Osteocyte (in vitro differentiated cells): Measurements from ENCODE around the gene HLA-DRB1. TPM values are rescaled to one million over a fixed set of nuclear protein-coding genes. Genes with fewer than 3 reads are reported as not detected.
"Not testable (repeated sequence)": the region's sequence is repeated elsewhere in the genome, so short reads cannot be mapped to it uniquely, and the experiment has no call there.

Experiments
- DNase-seq: peaks from one replicate; pipeline ENCODE4 v3.0.0; 2021; ENCODE audit warnings: mixed read lengths; ENCODE audit not compliant: unreplicated experiment; ENCODE audit errors: extremely low spot score
- H3K27ac Mint-ChIP-seq: one replicate; pipeline ENCODE4 v1.8.0; 2021; ENCODE audit warnings: mild to moderate bottlenecking, mixed read lengths; ENCODE audit not compliant: unreplicated experiment
- H3K27me3 Mint-ChIP-seq: one replicate; pipeline ENCODE4 v1.8.0; 2021; ENCODE audit warnings: mixed read lengths; ENCODE audit not compliant: unreplicated experiment
- H3K36me3 Mint-ChIP-seq: one replicate; pipeline ENCODE4 v1.8.0; 2021; ENCODE audit warnings: mixed read lengths; ENCODE audit not compliant: unreplicated experiment
- H3K4me1 Mint-ChIP-seq: one replicate; pipeline ENCODE4 v1.8.0; 2021; ENCODE audit warnings: mixed read lengths; ENCODE audit not compliant: unreplicated experiment
- H3K4me3 Mint-ChIP-seq: one replicate; pipeline ENCODE4 v1.8.0; 2021; ENCODE audit warnings: mild to moderate bottlenecking, moderate library complexity, mixed read lengths; ENCODE audit not compliant: unreplicated experiment
- H3K9me3 Mint-ChIP-seq: one replicate; pipeline ENCODE4 v1.8.0; 2021; ENCODE audit warnings: mixed read lengths; ENCODE audit not compliant: unreplicated experiment
- total RNA-seq: library from RNA; stranded (reverse); gene quantifications from 2 replicates; pipeline ENCODE4 v1.2.1, GENCODE V29; 2021
- TF ChIP-seq, protein P1 (sequence below): fragments of 200-600 bp; sonication (generic); IDR thresholded peaks from 2 replicates; pipeline ENCODE4 v1.5.0; 2021; ENCODE audit warnings: antibody characterized with exemption, mild to moderate bottlenecking, moderate library complexity

Gene HLA-DRB1
- total RNA-seq, 1 donor from 2014 or later = not detected

DNA sequence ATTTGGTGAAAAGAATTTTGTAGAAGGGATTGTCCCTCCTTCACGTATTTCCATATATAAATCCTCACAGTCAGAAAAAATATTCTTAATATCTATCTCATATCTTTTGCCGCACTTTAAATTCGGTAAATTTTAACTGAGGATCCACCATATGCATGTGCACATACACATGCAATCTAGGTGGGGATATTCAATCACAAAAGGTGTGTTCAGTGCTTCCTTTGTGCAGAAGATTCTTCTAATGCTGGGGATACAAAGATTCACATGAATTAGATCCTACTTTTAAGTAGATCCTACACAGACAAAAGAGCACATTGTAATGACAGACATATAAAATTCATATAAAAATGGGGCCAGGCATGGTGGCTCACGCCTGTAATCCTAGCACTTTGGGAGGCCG is 13.6 kb upstream of the HLA-DRB1 start:
- H3K4me3 Mint-ChIP-seq = no peak overlapping the region
- no peaks in the 10 kb centered on the region for H3K36me3 Mint-ChIP-seq

DNA sequence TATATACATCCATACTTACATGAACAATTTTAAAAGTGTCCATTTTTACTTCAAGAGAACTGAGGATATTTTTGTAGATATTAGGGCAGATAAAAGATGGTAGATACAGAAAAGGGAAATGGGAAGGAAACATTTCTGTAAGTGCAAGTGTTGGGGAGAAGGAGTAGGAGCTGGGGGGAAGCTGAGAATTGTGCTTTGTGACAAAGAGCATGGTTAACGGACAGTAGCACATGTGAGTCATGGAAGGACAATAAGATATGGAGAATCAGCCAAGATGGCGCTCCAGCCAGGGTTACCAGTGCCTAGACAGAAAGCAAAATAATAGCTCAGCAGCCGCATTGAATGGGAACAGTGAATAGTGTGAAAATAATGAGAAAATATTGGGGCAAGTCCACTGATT is 12.7 kb upstream of the HLA-DRB1 start:
- no peak for DNase-seq
- Mint-ChIP-seq H3K4me3 (no peak overlapping the region), H3K27ac (no peak overlapping the region), H3K4me1 (no peaks in the 10 kb centered on the region), H3K36me3 (no peaks in the 10 kb centered on the region), H3K9me3 (peaks cover 15% of the 10 kb centered on the region), H3K27me3 (peaks cover 3% of the 10 kb centered on the region)
- TF ChIP-seq, protein P1, sequence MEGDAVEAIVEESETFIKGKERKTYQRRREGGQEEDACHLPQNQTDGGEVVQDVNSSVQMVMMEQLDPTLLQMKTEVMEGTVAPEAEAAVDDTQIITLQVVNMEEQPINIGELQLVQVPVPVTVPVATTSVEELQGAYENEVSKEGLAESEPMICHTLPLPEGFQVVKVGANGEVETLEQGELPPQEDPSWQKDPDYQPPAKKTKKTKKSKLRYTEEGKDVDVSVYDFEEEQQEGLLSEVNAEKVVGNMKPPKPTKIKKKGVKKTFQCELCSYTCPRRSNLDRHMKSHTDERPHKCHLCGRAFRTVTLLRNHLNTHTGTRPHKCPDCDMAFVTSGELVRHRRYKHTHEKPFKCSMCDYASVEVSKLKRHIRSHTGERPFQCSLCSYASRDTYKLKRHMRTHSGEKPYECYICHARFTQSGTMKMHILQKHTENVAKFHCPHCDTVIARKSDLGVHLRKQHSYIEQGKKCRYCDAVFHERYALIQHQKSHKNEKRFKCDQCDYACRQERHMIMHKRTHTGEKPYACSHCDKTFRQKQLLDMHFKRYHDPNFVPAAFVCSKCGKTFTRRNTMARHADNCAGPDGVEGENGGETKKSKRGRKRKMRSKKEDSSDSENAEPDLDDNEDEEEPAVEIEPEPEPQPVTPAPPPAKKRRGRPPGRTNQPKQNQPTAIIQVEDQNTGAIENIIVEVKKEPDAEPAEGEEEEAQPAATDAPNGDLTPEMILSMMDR = no peak

More for the DNA sequence above, 13.6 kb upstream of the HLA-DRB1 start:
- no peaks in the 10 kb centered on the region for H3K4me1 Mint-ChIP-seq
- TF ChIP-seq, protein P1 = no peak
- peaks cover 14% of the 10 kb centered on the region for H3K9me3 Mint-ChIP-seq
- peaks cover 7% of the 10 kb centered on the region for H3K27me3 Mint-ChIP-seq
- no peak for DNase-seq
- H3K27ac Mint-ChIP-seq = no peak overlapping the region

DNA sequence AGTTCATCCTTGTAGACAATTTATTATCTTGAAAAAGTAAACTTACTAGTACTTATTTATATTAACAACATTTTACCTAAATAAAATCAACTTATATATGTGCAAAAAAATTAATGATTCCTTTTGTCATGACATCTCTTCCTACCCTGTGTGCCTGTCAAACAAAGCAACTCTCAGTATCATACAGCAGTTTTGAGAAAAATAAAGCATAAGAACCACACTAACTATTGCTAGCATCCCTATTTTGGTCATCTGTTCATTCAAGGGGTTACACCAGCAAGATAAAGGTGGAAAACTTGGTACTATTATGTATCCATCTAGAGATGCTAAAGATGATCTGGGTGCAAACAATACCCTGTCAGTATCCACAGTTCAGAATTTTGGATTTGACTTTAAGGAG is 7.4 kb upstream of the HLA-DRB1 start:
- Mint-ChIP-seq H3K27me3 (no peaks in the 10 kb centered on the region), H3K27ac (no peak overlapping the region), H3K9me3 (peaks cover 15% of the 10 kb centered on the region), H3K4me1 (no peaks in the 10 kb centered on the region), H3K36me3 (no peaks in the 10 kb centered on the region), H3K4me3 (no peak overlapping the region)
- TF ChIP-seq, protein P1 = no peak
- DNase-seq = no peak

DNA sequence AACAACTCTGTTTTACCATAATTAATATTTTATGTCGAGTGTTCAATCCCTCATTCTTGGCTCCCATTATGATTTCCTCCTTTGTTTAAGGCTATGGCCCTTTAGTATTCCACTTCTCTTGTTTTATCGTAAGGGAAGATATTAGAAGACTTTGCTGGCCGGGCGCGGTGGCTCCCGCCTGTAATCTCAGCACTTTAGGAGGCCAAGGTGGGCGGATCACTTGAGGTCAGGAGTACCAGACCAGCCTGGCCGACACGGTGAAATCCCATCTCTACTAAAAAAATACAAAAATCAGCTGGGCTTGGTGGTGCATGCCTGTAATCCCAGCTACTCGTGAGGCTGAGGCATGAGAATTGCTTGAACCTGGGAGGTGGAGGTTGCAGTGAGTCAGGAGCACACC is 1.1 kb upstream of the HLA-DRB1 start:
- H3K36me3 Mint-ChIP-seq, DNase-seq, H3K4me3 Mint-ChIP-seq, H3K9me3 Mint-ChIP-seq, H3K27ac Mint-ChIP-seq, H3K4me1 Mint-ChIP-seq: not testable (repeated sequence)
- peaks cover 13% of the 10 kb centered on the region for H3K27me3 Mint-ChIP-seq

DNA sequence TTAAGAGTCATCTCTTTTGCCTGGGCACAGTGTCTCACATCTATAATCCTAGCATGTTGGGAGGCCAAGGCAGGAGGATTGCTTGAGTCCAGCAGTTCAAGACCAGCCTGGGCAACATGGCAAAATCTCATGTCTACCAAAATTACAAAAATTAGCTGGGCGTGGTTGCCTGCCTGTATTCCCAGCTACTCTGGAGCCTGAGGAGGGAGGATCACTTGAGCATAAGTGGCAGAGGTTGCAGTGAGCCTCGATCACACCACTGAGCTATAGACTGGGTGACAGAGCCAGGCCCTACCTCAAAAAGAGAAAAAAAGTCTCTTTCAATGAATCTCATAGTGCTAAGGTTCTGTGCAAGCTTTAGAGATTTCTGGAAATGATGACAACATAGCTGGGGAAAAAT is 1.5 kb downstream of the HLA-DRB1 start:
- TF ChIP-seq, protein P1 = no peak
- Mint-ChIP-seq H3K4me1 (peaks cover 4% of the 10 kb centered on the region), H3K27ac (no peak overlapping the region), H3K4me3 (no peak overlapping the region), H3K27me3 (peaks cover 37% of the 10 kb centered on the region), H3K36me3 (no peaks in the 10 kb centered on the region), H3K9me3 (no peaks in the 10 kb centered on the region)
- no peak for DNase-seq

DNA sequence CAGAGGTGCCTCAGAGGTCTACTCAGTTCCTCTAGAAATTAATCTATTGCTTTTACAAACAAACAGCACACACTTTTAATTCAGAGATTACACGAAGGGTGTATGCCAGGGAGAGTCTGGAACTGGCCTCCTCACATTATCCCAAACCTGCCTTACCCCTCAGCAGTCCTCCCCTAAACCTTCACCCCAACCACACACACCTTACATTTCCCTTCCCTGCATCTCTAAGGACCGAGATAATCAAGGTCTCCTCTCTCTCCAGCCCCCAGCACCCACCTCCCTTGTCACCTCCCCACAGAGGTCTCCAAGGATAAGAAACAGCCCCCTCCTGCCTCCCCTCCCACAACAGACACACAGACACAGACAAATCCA is 6.1 kb downstream of the HLA-DRB1 start:
- DNase-seq = no peak
- TF ChIP-seq, protein P1 = no peak
- no peak overlapping the region for H3K4me3 Mint-ChIP-seq
- H3K27me3 Mint-ChIP-seq = peaks cover 46% of the 10 kb centered on the region
- H3K27ac Mint-ChIP-seq = no peak overlapping the region
- no peaks in the 10 kb centered on the region for H3K9me3 Mint-ChIP-seq
- no peaks in the 10 kb centered on the region for H3K36me3 Mint-ChIP-seq
- peaks cover 4% of the 10 kb centered on the region for H3K4me1 Mint-ChIP-seq
